Sciatic nerve (tissue), 2 donors: ENCODE results near the gene SMIM20. TPM values are rescaled to one million over a fixed set of nuclear protein-coding genes. Genes with fewer than 3 reads are reported as not detected.

Experiments used
- ATAC-seq: fragments of 200-7000 bp; cut with Tn5 transposase; one replicate; pipeline ENCODE4 v1.9.1; 2020; ENCODE audit warnings: mild to moderate bottlenecking, moderate library complexity
- DNase-seq: peaks from one replicate; pipeline ENCODE4 v3.0.0-alpha.2; 2020; ENCODE audit warnings: low spot score
- intact Hi-C: fragments of 100-400 bp; cut with DNase I; formaldehyde crosslinking; loops from one replicate; pipeline ENCODE4 v1.14.2; 2022
- total RNA-seq: library from RNA; stranded (reverse); fragmentation: NEBNext Ultra II Directional; extraction: Animal tissue kit (Norgen Biotek cat#: 25700); gene quantifications from one replicate; pipeline ENCODE4 v1.2.1, GENCODE V29; 2021
- donor health status: DM: no; HTN: no; CAD: no.
- donor health status: DM: no; HTN: no; CAD: no.

SMIM20 gene
- total RNA-seq, 1 donor from 2014 or later = 22.7 TPM

DNA sequence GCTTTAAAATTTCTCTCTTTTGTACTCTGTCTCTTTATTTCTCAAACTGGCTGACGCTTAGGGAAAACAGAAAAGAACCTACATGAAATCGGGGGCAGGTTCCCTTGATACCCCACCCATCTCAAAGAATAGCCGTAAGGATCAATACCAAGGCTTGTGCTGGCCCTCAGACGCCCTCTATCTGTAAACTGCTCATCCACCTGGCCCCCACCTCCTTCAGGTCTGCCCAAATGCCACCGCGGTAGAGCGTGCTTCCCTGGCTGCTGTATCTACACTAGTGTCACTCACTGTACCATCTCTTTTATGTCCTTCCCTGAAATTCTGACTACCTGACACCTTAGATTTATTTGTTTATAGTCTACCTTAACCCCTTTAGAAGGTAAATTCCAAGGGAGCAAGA lies 62.8 kb downstream of the SMIM20 start:
- intact Hi-C loops = no loop called here
- ATAC-seq (no peak), DNase-seq (no peak)

GRCh38 chr4:25977397-25978170 lies 63.6 kb downstream of the SMIM20 start:
- intact Hi-C loops = no loop called here
- DNase-seq (no peak), ATAC-seq (no peak)

DNA sequence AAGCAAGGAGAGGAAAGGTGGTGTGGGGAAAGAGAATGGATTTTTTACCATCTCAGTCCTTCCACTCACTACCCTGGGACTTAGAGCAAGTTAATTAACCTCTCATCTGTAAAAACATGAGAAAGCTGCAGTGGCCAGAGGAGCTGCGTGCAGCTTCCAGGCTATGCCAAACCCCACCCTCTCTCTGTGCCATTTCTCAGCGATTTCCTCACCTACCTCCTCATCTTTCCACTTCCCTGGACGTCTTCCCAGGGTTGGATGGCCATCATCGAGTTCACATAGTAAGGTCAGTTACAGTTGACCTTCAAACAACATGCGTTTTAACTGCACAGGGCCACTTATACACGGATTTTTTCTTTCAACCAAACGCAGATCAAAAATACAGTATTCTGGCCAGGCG lies 64.3 kb downstream of the SMIM20 start:
- ATAC-seq (peak; percentile 61), DNase-seq (no peak)
- intact Hi-C loops = no loop called here

Other genes starting within 250 kb of the SMIM20 start
- gene SEL1L3, start 51.2 kb upstream of the SMIM20 start, total RNA-seq = 17.1 TPM